ENCODE data around the gene CBARP.

DNA sequence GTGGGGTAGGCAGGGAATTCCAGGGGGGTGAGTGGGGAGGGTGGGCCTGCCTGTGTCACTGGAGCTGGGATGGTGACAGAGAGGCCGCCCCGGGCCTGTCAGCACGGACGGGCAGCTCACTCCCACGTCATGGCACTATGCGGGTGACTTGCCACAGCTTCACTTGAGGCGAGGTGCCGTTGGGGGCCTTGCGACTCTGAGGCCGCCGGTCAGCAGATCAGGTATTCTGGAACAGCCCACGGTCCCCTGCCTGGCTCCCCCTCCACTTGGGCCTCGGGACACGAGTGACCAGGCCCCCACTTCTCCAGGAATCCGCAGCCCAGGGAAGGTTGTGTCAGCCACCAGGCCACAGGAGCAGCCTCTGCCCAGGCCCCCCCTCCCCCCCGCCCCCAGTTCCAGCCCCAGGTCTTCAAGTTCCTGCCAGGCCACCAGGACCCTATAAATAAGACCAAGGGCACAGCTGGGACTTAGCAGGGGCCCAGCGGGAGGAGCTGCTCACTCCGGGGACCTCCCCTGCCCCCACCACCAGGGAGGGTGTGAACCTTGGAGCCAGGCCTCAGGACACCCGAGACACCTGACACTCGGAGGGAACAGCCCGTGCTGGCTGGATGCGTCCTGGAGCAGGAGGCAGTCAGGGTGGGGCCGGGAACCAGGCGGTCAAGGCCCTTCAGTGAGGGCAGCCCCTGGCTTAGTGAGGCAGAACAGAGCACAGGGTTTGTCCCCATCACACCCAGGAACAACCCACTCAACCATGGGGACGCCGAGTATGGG is 7.9 kb upstream of the CBARP start:
- TF ChIP-seq POLR2AphosphoS5 (IDR thresholded peaks at IDR 0.05) (peak; percentile 30 to 81), EP300 (IDR thresholded peaks at IDR 0.05) (peak in 1 of 4 donors; percentile 57), POLR2A (IDR thresholded peaks at IDR 0.05) (peak in 1 of 4 donors; percentile 27)
- TF ChIP-seq, protein P1, sequence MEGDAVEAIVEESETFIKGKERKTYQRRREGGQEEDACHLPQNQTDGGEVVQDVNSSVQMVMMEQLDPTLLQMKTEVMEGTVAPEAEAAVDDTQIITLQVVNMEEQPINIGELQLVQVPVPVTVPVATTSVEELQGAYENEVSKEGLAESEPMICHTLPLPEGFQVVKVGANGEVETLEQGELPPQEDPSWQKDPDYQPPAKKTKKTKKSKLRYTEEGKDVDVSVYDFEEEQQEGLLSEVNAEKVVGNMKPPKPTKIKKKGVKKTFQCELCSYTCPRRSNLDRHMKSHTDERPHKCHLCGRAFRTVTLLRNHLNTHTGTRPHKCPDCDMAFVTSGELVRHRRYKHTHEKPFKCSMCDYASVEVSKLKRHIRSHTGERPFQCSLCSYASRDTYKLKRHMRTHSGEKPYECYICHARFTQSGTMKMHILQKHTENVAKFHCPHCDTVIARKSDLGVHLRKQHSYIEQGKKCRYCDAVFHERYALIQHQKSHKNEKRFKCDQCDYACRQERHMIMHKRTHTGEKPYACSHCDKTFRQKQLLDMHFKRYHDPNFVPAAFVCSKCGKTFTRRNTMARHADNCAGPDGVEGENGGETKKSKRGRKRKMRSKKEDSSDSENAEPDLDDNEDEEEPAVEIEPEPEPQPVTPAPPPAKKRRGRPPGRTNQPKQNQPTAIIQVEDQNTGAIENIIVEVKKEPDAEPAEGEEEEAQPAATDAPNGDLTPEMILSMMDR (IDR thresholded peaks at IDR 0.05): no peak

Measured in upper lobe of left lung (tissue), 4 donors.